IPS-NIHi7 (cell line): ENCODE data around the gene HPCAL4.

Source experiments
- DNase-seq: peaks from one replicate; pipeline ENCODE4 v3.0.0; 2012; ENCODE audit warnings: mixed read lengths; ENCODE audit errors: extremely low spot score

The HPCAL4 gene

GRCh38 chr1:39676948-39677548 lies 14.2 kb downstream of the HPCAL4 start:
- DNase-seq = no peak

- no peak for DNase-seq
Observed at GRCh38 chr1:39675220-39675619, 16.0 kb downstream of the HPCAL4 start.

DNA sequence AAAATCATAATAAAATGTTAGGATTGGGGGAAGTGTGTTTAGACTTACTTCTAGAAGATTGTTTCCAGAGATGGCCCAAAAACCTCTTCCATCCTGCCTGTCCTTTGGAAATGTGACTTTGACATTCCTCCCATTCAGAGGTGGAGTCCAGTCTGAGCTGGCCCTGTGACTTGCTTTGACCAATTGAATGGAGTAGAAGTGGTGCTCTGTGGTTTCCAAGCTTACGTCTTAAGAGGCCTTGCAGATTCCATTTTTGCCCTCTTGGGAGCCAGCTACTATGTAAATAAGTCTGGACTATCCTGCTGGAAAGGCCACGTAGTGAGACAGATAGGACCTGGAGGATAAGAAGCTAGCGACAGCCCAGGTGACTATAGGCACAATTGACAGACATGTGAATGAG lies 18.0 kb downstream of the HPCAL4 start:
- no peak for DNase-seq

DNA sequence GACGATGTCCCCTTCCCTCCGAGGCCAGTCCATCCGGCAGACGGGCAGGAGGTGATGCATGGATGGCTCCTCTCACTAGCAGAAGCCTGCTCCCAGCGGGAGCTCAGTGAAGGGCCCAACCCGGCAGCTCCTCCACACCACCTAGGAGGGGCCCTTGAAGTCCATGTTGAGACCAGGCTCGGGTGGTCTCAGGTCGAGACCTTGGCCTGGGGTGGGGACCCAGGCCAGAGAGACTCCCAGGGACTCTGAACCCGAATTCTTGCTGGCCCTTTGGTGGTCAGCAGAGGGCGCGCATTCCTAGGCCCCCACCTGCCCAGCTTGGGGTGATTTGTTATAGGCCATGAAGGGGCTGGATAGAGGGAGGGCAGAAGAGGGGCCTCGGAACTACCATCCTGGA lies 18.7 kb downstream of the HPCAL4 start:
- peak; percentile 75 for DNase-seq

DNA sequence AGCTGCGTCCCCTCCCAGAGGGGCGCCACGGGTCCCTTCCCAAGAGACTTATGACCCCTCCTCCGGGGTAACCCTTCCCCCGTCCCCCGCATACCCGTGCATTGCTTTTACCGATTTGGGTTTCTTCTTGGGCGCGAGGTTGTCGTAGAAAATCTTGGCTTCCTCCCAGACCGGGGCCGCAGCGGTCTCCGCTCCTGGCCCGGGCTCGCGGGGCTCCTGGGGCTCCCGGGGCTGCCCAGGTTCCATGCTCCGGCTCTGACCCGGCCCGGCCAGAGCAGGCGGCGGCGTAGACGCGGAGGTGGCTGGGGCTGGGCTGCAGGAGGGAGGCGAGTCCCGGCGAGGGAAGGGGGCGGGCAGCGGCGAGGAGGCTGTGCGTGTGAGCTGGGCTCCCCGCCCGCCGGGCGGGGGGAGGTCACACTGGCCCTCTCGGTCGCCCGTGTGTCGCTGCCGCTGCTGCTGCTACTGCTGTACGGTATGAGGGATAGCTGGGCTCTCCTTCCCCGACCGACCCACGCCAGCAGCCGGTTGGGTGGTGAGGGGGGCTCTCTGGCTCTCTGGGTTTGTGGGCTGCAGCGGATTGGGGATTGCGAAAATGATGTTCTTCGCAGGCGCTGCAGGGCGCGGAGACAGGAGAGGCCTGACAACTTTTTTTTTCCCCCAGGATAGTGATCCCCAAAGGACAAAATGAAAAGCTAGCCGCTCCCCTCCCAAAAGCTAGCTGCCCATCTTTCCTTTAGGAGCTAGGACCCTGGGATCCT lies 19.3 kb downstream of the HPCAL4 start, which contains the start of gene NT5C1A:
NT5C1A (minus strand) TSS at position 315 of the 758 bp plus-strand sequence; CDS start at position 246, 69 bp downstream.
- peak; percentile 57 for DNase-seq

DNA sequence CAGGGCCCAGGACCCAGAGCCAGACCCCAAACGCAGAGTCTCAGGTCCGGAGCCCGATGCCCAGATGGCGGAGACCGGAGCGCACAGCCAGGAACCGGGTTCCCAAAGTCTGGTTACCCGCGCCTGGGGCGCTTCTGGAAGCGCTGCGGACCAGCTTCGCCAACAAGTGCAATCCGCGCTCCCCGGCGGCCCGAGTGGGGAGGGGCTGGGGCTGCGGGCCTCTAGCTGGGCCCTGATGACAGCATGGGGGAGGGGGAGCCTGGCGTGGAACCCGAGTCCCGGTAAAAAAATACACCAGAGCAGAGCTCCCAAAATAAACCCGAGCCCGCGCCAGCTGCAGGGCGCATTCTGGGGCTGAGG lies 19.8 kb downstream of the HPCAL4 start:
- DNase-seq = peak; percentile 26

GRCh38 chr1:39670689-39671088 lies 20.5 kb downstream of the HPCAL4 start:
- no peak for DNase-seq

DNA sequence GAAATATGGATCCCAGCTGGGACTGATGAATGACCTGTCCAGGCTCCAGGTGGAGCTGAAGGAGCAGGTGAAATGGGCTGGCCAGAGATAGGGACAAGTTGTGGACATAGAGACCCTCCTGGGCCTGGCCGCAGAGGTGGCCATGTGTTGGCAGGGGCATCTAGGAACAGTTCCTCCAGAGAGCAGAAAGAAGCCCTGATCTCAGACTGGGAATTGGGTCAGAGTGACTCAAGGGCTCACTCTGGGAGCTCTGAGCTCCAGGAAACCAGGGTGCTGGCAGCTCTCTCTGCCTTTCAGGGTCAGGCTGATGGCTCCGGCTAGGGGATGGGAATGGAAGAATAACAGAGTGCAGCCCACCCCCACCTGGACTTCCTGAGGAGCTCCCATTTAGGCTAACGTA lies 22.3 kb downstream of the HPCAL4 start:
- no peak for DNase-seq

GRCh38 chr1:39668111-39668510 lies 23.1 kb downstream of the HPCAL4 start:
- no peak for DNase-seq

GRCh38 chr1:39666772-39667171 lies 24.5 kb downstream of the HPCAL4 start:
- no peak for DNase-seq

DNA sequence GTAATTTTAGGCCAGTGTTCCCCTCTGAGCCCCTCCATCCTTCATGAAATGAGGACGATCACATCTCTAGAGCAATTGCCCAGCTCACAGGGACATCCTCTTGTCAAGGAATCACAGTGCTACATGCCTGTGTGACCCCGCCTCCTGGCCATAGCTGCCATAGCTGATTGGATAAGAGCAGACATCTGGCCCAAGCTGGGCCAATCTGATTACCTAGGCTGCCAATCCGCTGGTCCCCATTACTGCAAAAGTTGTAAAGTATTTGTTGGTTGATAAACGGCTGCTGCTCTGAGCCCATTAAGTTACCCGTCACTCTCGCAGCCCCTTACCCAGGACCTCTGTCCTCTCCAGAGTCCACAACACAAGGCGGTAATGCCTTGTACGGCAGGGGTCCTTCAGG lies 27.7 kb downstream of the HPCAL4 start:
- DNase-seq = peak; percentile 24

- no peak for DNase-seq
Observed at GRCh38 chr1:39662861-39663260, 28.4 kb downstream of the HPCAL4 start.

- DNase-seq = no peak
Observed at GRCh38 chr1:39659538-39659937, 31.7 kb downstream of the HPCAL4 start.

DNA sequence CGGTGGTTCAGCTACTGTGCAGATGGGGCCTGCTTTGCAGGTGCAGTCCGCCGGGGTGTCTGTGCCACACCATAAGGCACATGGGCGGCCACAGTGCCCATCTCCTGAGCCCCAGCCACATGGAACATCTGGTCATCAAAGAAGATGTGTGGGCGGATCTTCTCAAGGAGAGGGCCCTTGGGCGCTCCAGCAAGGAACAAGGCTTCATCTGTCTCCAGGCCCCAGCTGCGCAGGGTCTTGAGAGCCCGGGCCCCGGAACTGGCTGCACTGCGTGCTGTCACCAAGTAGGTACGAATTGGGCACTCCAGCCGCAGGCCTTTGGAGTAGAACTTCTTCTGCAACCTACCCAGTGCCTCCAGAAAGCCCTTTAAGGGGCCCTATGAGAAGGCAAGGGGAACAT lies 32.1 kb downstream of the HPCAL4 start:
- DNase-seq = no peak

GRCh38 chr1:39657923-39658485 lies 33.2 kb downstream of the HPCAL4 start:
- peak; percentile 82 for DNase-seq

- no peak for DNase-seq
Observed at GRCh38 chr1:39657402-39657801, 33.8 kb downstream of the HPCAL4 start.

GRCh38 chr1:39656391-39656790 lies 34.8 kb downstream of the HPCAL4 start:
- no peak for DNase-seq

GRCh38 chr1:39655578-39656268 lies 35.5 kb downstream of the HPCAL4 start:
- no peak for DNase-seq

DNA sequence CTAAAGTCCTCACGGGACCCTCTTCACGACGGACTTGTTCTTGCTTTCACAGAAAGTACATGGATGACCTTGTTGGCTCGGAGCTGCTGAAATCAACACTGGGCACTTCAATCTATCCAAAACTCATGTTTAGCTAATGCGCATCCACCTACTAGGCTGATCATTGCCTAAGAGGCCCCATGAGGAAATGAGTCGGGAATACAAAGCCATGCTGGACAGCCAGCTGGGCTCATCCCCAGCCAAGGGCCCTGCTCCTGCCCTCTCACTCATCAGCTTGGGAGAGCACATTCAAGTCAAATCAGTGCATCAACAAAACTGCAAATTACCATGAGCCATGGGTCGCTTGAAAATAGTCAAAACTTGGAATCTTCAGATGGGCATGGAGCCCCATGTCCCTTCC lies 36.9 kb downstream of the HPCAL4 start:
- DNase-seq = no peak

GRCh38 chr1:39653546-39654031 lies 37.6 kb downstream of the HPCAL4 start:
- DNase-seq = peak; percentile 78

GRCh38 chr1:39652554-39652953 lies 38.7 kb downstream of the HPCAL4 start:
- DNase-seq = no peak

GRCh38 chr1:39652105-39652504 lies 39.1 kb downstream of the HPCAL4 start:
- DNase-seq = no peak
